ENCODE results near the gene PKP1.

The PKP1 gene

GRCh38 chr1:201280884-201281283 is 2.4 kb upstream of the PKP1 start:
- H3K27me3 ChIP-seq (ENCODE audit: control insufficient read depth in 1 of 2, insufficient read depth in 2 of 2, low read length in 2 of 2): peaks cover 17 to 26% of the 10 kb centered on the region in 2 donors
- H3K27ac ChIP-seq (ENCODE audit: low read depth, low read length): no peak overlapping the region
- peaks cover 9 to 10% of the 10 kb centered on the region in 2 donors for H3K4me1 ChIP-seq (ENCODE audit: control insufficient read depth in 1 of 2, insufficient read depth in 2 of 2, low read length in 2 of 2)
- H3K9me3 ChIP-seq (ENCODE audit: control insufficient read depth in 1 of 2, low read length in 2 of 2): no peaks in the 10 kb centered on the region
- no peak overlapping the region for H3K4me3 ChIP-seq (ENCODE audit: low read depth in 1 of 2, low read length in 2 of 2)
- H3K9ac ChIP-seq (ENCODE audit: low read depth in 1 of 2, low read length in 2 of 2): no peak overlapping the region
- no peaks in the 10 kb centered on the region for H3K36me3 ChIP-seq (ENCODE audit: control insufficient read depth in 1 of 2, insufficient read depth in 2 of 2, low read length in 2 of 2)

DNA sequence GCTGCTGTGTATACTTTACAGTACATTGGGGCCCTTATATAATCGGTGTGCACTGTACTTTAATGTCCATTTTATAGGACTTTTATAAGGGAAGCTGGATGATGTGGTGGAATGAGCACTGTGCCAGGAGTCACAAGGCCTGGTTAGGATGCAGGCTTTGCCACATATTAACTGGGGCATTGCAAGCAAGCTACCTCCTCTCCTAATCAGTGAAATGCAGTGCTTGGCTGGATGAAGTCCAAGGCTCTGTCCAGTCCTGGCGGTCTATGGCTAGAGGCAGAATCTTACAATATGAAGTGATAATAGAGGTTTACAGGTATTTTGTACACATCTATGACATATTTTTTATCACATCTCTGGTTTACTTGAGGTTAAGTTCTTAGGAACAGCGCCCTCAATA is 1.7 kb upstream of the PKP1 start:
- H3K9me3 ChIP-seq (ENCODE audit: control insufficient read depth in 1 of 2, low read length in 2 of 2): no peaks in the 10 kb centered on the region
- no peak overlapping the region for H3K9ac ChIP-seq (ENCODE audit: low read depth in 1 of 2, low read length in 2 of 2)
- H3K27me3 ChIP-seq (ENCODE audit: control insufficient read depth in 1 of 2, insufficient read depth in 2 of 2, low read length in 2 of 2): peaks cover 19 to 26% of the 10 kb centered on the region in 2 donors
- no peak overlapping the region for H3K4me3 ChIP-seq (ENCODE audit: low read depth in 1 of 2, low read length in 2 of 2)
- H3K4me1 ChIP-seq (ENCODE audit: control insufficient read depth in 1 of 2, insufficient read depth in 2 of 2, low read length in 2 of 2): peaks cover 8% of the 10 kb centered on the region in 2 donors
- no peaks in the 10 kb centered on the region for H3K36me3 ChIP-seq (ENCODE audit: control insufficient read depth in 1 of 2, insufficient read depth in 2 of 2, low read length in 2 of 2)
- H3K27ac ChIP-seq (ENCODE audit: low read depth, low read length): no peak overlapping the region

DNA sequence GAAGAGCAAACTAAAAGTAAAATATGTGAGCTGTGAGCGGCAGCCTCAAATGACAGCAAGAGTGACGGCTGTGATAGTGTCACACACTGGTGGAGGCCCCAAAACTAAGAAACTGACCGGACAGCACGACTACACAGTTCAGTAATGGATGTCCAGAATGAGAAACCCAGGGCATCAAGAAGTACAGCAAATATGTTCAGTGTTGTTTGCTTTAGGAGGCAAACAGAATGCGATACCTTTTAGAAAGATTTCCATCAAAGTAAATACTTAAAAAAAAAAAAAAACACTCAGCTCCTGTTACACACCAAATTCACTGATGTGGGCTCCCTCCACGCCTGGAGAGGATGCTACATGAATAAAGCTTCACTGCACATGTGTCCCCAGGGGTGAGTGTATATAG is 1.1 kb upstream of the PKP1 start:
- Histone ChIP-seq H3K4me1 (ENCODE audit: control insufficient read depth in 1 of 2, insufficient read depth in 2 of 2, low read length in 2 of 2) (peaks cover 8% of the 10 kb centered on the region in 2 donors), H3K4me3 (ENCODE audit: low read depth in 1 of 2, low read length in 2 of 2) (no peak overlapping the region), H3K9me3 (ENCODE audit: control insufficient read depth in 1 of 2, low read length in 2 of 2) (no peaks in the 10 kb centered on the region), H3K36me3 (ENCODE audit: control insufficient read depth in 1 of 2, insufficient read depth in 2 of 2, low read length in 2 of 2) (no peaks in the 10 kb centered on the region), H3K9ac (ENCODE audit: low read depth in 1 of 2, low read length in 2 of 2) (no peak overlapping the region), H3K27me3 (ENCODE audit: control insufficient read depth in 1 of 2, insufficient read depth in 2 of 2, low read length in 2 of 2) (peaks cover 19 to 26% of the 10 kb centered on the region in 2 donors), H3K27ac (ENCODE audit: low read depth, low read length) (no peak overlapping the region)

DNA sequence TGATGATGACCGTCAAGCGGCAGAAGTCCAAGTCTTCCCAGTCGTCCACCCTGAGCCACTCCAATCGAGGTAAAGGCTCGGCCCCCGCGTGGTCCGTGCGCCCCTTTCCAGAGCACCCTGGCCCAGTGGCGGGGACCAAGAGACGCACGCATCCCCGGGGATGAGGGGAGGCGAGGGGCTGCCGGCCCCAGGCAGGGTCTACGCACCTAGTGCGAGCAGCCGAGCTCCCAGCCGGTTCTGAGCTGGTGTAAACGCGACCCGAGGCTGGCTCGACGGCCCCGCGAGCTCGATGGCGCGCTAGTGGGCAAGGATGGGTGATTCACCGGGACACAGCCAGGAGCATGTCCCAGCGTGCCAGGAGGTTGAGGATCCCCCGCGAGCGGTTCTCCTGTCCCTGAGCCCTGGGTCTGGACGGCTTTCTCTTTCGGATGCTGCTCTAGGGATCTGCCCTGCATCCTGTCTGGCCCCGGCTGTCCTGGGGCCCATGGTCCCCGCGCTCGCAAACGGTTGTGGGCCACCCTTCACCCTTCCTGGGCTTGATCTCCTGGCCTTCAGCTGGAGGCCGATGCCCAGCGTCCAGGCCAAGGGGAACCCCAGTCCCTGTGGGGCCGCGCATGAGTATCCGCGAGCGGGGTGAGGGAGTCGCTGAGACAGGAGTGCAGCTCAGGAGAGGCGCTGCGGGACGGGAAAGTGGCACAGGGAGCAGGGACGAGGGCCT is 689 bp downstream of the PKP1 start:
- H3K4me3 ChIP-seq (ENCODE audit: low read depth in 1 of 2, low read length in 2 of 2): no peak overlapping the region
- H3K27me3 ChIP-seq (ENCODE audit: control insufficient read depth in 1 of 2, insufficient read depth in 2 of 2, low read length in 2 of 2): peaks cover 19 to 26% of the 10 kb centered on the region in 2 donors
- H3K27ac ChIP-seq (ENCODE audit: low read depth, low read length): no peak overlapping the region
- H3K4me1 ChIP-seq (ENCODE audit: control insufficient read depth in 1 of 2, insufficient read depth in 2 of 2, low read length in 2 of 2): peaks cover 8% of the 10 kb centered on the region in 2 donors
- H3K9me3 ChIP-seq (ENCODE audit: control insufficient read depth in 1 of 2, low read length in 2 of 2): no peaks in the 10 kb centered on the region
- no peak overlapping the region for H3K9ac ChIP-seq (ENCODE audit: low read depth in 1 of 2, low read length in 2 of 2)
- no peaks in the 10 kb centered on the region for H3K36me3 ChIP-seq (ENCODE audit: control insufficient read depth in 1 of 2, insufficient read depth in 2 of 2, low read length in 2 of 2)

GRCh38 chr1:201284636-201285035 is 1.3 kb downstream of the PKP1 start:
- no peak overlapping the region for H3K9ac ChIP-seq (ENCODE audit: low read depth in 1 of 2, low read length in 2 of 2)
- no peaks in the 10 kb centered on the region for H3K9me3 ChIP-seq (ENCODE audit: control insufficient read depth in 1 of 2, low read length in 2 of 2)
- H3K36me3 ChIP-seq (ENCODE audit: control insufficient read depth in 1 of 2, insufficient read depth in 2 of 2, low read length in 2 of 2): no peaks in the 10 kb centered on the region
- peaks cover 19 to 26% of the 10 kb centered on the region in 2 donors for H3K27me3 ChIP-seq (ENCODE audit: control insufficient read depth in 1 of 2, insufficient read depth in 2 of 2, low read length in 2 of 2)
- H3K27ac ChIP-seq (ENCODE audit: low read depth, low read length): no peak overlapping the region
- H3K4me1 ChIP-seq (ENCODE audit: control insufficient read depth in 1 of 2, insufficient read depth in 2 of 2, low read length in 2 of 2): peaks cover 8% of the 10 kb centered on the region in 2 donors
- no peak overlapping the region for H3K4me3 ChIP-seq (ENCODE audit: low read depth in 1 of 2, low read length in 2 of 2)

GRCh38 chr1:201285846-201286245 is 2.5 kb downstream of the PKP1 start:
- H3K4me1 ChIP-seq (ENCODE audit: control insufficient read depth in 1 of 2, insufficient read depth in 2 of 2, low read length in 2 of 2): peaks cover 8 to 11% of the 10 kb centered on the region in 2 donors
- no peaks in the 10 kb centered on the region for H3K36me3 ChIP-seq (ENCODE audit: control insufficient read depth in 1 of 2, insufficient read depth in 2 of 2, low read length in 2 of 2)
- H3K27me3 ChIP-seq (ENCODE audit: control insufficient read depth in 1 of 2, insufficient read depth in 2 of 2, low read length in 2 of 2): peaks cover 19 to 26% of the 10 kb centered on the region in 2 donors
- H3K27ac ChIP-seq (ENCODE audit: low read depth, low read length): no peak overlapping the region
- H3K9ac ChIP-seq (ENCODE audit: low read depth in 1 of 2, low read length in 2 of 2): no peak overlapping the region
- no peaks in the 10 kb centered on the region for H3K9me3 ChIP-seq (ENCODE audit: control insufficient read depth in 1 of 2, low read length in 2 of 2)
- H3K4me3 ChIP-seq (ENCODE audit: low read depth in 1 of 2, low read length in 2 of 2): no peak overlapping the region

GRCh38 chr1:201286445-201286844 is 3.1 kb downstream of the PKP1 start:
- Histone ChIP-seq H3K9ac (ENCODE audit: low read depth in 1 of 2, low read length in 2 of 2) (no peak overlapping the region), H3K27me3 (ENCODE audit: control insufficient read depth in 1 of 2, insufficient read depth in 2 of 2, low read length in 2 of 2) (peaks cover 19 to 26% of the 10 kb centered on the region in 2 donors), H3K4me1 (ENCODE audit: control insufficient read depth in 1 of 2, insufficient read depth in 2 of 2, low read length in 2 of 2) (peaks cover 13 to 17% of the 10 kb centered on the region in 2 donors), H3K9me3 (ENCODE audit: control insufficient read depth in 1 of 2, low read length in 2 of 2) (no peaks in the 10 kb centered on the region), H3K36me3 (ENCODE audit: control insufficient read depth in 1 of 2, insufficient read depth in 2 of 2, low read length in 2 of 2) (no peaks in the 10 kb centered on the region), H3K4me3 (ENCODE audit: low read depth in 1 of 2, low read length in 2 of 2) (no peak overlapping the region), H3K27ac (ENCODE audit: low read depth, low read length) (no peak overlapping the region)

- H3K27me3 ChIP-seq (ENCODE audit: control insufficient read depth in 1 of 2, insufficient read depth in 2 of 2, low read length in 2 of 2): peaks cover 14 to 16% of the 10 kb centered on the region in 2 donors
- peaks cover 17 to 18% of the 10 kb centered on the region in 2 donors for H3K4me1 ChIP-seq (ENCODE audit: control insufficient read depth in 1 of 2, insufficient read depth in 2 of 2, low read length in 2 of 2)
- no peak overlapping the region for H3K9ac ChIP-seq (ENCODE audit: low read depth in 1 of 2, low read length in 2 of 2)
- no peak overlapping the region for H3K27ac ChIP-seq (ENCODE audit: low read depth, low read length)
- H3K9me3 ChIP-seq (ENCODE audit: control insufficient read depth in 1 of 2, low read length in 2 of 2): no peaks in the 10 kb centered on the region
- no peaks in the 10 kb centered on the region for H3K36me3 ChIP-seq (ENCODE audit: control insufficient read depth in 1 of 2, insufficient read depth in 2 of 2, low read length in 2 of 2)
- H3K4me3 ChIP-seq (ENCODE audit: low read depth in 1 of 2, low read length in 2 of 2): no peak overlapping the region
Observed at GRCh38 chr1:201288007-201288406, 4.7 kb downstream of the PKP1 start.

DNA sequence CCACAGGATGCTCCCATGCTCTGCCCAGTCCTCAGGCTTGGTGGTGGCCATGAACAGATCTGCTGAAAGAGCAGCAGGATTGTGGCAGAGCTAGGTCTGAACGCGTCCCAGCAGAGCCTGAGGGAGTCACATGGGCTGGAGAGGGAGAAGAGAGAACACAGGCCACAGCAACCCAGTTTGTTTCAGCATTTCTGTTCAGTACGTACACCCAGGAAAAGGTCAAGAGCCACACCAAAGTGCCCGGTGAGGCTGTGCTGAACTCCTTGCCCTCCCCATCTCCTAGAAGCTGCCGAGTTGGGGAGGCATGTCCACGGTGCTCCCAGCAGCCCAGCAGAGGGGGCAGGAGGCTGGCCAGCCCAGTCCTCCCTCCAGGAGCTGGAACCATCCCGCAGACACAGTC is 5.5 kb downstream of the PKP1 start:
- H3K27me3 ChIP-seq (ENCODE audit: control insufficient read depth in 1 of 2, insufficient read depth in 2 of 2, low read length in 2 of 2): peaks cover 9 to 10% of the 10 kb centered on the region in 2 donors
- no peaks in the 10 kb centered on the region for H3K36me3 ChIP-seq (ENCODE audit: control insufficient read depth in 1 of 2, insufficient read depth in 2 of 2, low read length in 2 of 2)
- no peak overlapping the region for H3K4me3 ChIP-seq (ENCODE audit: low read depth in 1 of 2, low read length in 2 of 2)
- H3K27ac ChIP-seq (ENCODE audit: low read depth, low read length): no peak overlapping the region
- no peak overlapping the region for H3K9ac ChIP-seq (ENCODE audit: low read depth in 1 of 2, low read length in 2 of 2)
- H3K9me3 ChIP-seq (ENCODE audit: control insufficient read depth in 1 of 2, low read length in 2 of 2): no peaks in the 10 kb centered on the region
- H3K4me1 ChIP-seq (ENCODE audit: control insufficient read depth in 1 of 2, insufficient read depth in 2 of 2, low read length in 2 of 2): peaks cover 10% of the 10 kb centered on the region in 2 donors

- Histone ChIP-seq H3K27me3 (ENCODE audit: control insufficient read depth in 1 of 2, insufficient read depth in 2 of 2, low read length in 2 of 2) (peaks cover 0 to 2% of the 10 kb centered on the region in 2 donors), H3K36me3 (ENCODE audit: control insufficient read depth in 1 of 2, insufficient read depth in 2 of 2, low read length in 2 of 2) (no peaks in the 10 kb centered on the region), H3K4me1 (ENCODE audit: control insufficient read depth in 1 of 2, insufficient read depth in 2 of 2, low read length in 2 of 2) (peaks cover 10% of the 10 kb centered on the region in 2 donors)
Observed at GRCh38 chr1:201290551-201290950, 7.2 kb downstream of the PKP1 start.

More at GRCh38 chr1:201290551-201290950, 7.2 kb downstream of the PKP1 start:
- Histone ChIP-seq H3K9me3 (ENCODE audit: control insufficient read depth in 1 of 2, low read length in 2 of 2) (no peaks in the 10 kb centered on the region), H3K27ac (ENCODE audit: low read depth, low read length) (no peak overlapping the region), H3K4me3 (ENCODE audit: low read depth in 1 of 2, low read length in 2 of 2) (no peak overlapping the region), H3K9ac (ENCODE audit: low read depth in 1 of 2, low read length in 2 of 2) (no peak overlapping the region)

Measured in duodenal mucosa (tissue), 2 donors.